K562 (cell line): ENCODE results near the gene SMIM35. TPM values are rescaled to one million over a fixed set of nuclear protein-coding genes. Genes with fewer than 3 reads are reported as not detected.

Source experiments
- EP300 ChIP-seq: IDR thresholded peaks from 2 replicates; pipeline ENCODE4 v1.6.1; 2012; ENCODE audit warnings: low read length, improper control_type of control experiment
- GATAD2A ChIP-seq: fragments of 450-650 bp; IDR thresholded peaks from 2 replicates; pipeline ENCODE4 v1.6.1; 2017
- GTF2F1 ChIP-seq: IDR thresholded peaks from 2 replicates; pipeline ENCODE4 v1.6.1; 2011; ENCODE audit warnings: low read depth, low read length, improper control_type of control experiment
- L3MBTL2 ChIP-seq: fragments of 450-650 bp; IDR thresholded peaks from 2 replicates; pipeline ENCODE4 v1.6.1; 2016; ENCODE audit warnings: mild to moderate bottlenecking, moderate library complexity
- MAZ ChIP-seq, 2 experiments: fragments of 450-650 bp in 1 of 2; sonication (generic) in 1 of 2; formaldehyde crosslinking; IDR thresholded peaks in 1 of 2; conservative IDR thresholded peaks in 1 of 2; 2 replicates each; pipeline versions ENCODE4 v1.4.0 to v1.5.0; 2020; ENCODE audit warnings: mild to moderate bottlenecking in 1 of 2, missing genetic modification reagents in 1 of 2
- POLR2A ChIP-seq: fragments of 450-650 bp; conservative IDR thresholded peaks from 2 replicates; pipeline ENCODE4 v1.6.1; 2016
- TAF1 ChIP-seq: IDR thresholded peaks from 2 replicates; pipeline ENCODE4 v1.6.1; 2011; ENCODE audit warnings: mild to moderate bottlenecking, low read length, moderate library complexity; ENCODE audit not compliant: insufficient read depth, control insufficient read depth, severe bottlenecking; ENCODE audit errors: extremely low read depth
- TFAP4 ChIP-seq: sonication (generic); formaldehyde crosslinking; IDR thresholded peaks from 2 replicates; pipeline ENCODE4 v1.8.0; 2022; ENCODE audit warnings: missing genetic modification reagents, mild to moderate bottlenecking, moderate library complexity, borderline replicate concordance
- YY1 ChIP-seq, 3 experiments: IDR thresholded peaks; 2 replicates each; pipeline ENCODE4 v1.6.1; 2011; ENCODE audit warnings: low read length in 2 of 3, mild to moderate bottlenecking in 2 of 3, moderate library complexity in 2 of 3, borderline replicate concordance in 1 of 3, control low read depth in 1 of 3, low read depth in 1 of 3; ENCODE audit not compliant: insufficient read depth in 3 of 3, insufficient replicate concordance in 2 of 3, control insufficient read depth in 1 of 3, insufficient read length in 1 of 3; ENCODE audit errors: extremely low read depth in 1 of 3
- ZBTB11 ChIP-seq, 3 experiments: fragments of 200-800 bp in 1 of 3; fragments of 250-450 bp in 1 of 3; fragments of 450-650 bp in 1 of 3; sonication (Bioruptor Pico) in 1 of 3; sonication (Bioruptor generic) in 1 of 3; formaldehyde crosslinking in 1 of 3; IDR thresholded peaks; 2 replicates each; pipeline versions ENCODE4 v1.6.1 to v1.8.0; 2016 to 2022; ENCODE audit warnings: mild to moderate bottlenecking in 2 of 3, missing genetic modification characterization in 2 of 3, missing compliant biosample characterization in 1 of 3, moderate library complexity in 1 of 3
- ZNF197 ChIP-seq: fragments of 200-800 bp; sonication (Bioruptor generic); IDR thresholded peaks from 2 replicates; pipeline ENCODE4 v1.6.1; 2016; ENCODE audit warnings: low read depth, missing genetic modification characterization, missing compliant biosample characterization
- ZNF263 ChIP-seq: sonication (generic); formaldehyde crosslinking; IDR thresholded peaks from 2 replicates; pipeline ENCODE4 v1.8.0; 2022; ENCODE audit warnings: mild to moderate bottlenecking, missing genetic modification reagents, borderline replicate concordance
- ZNF695 ChIP-seq: fragments of 450-650 bp; formaldehyde crosslinking; IDR thresholded peaks from 2 replicates; pipeline ENCODE4 v1.4.0; 2020; ENCODE audit warnings: mild to moderate bottlenecking, moderate library complexity
- polyA plus RNA-seq, 8 experiments: library from polyadenylated mRNA; depleted of rRNA in 4 of 8; stranded (reverse) in 5 of 8; unstranded in 3 of 8; fragments of >200 nt; fragmentation: Nextera tagmentation in 2 of 8; fragmentation: Illumina TruSeq in 1 of 8; extraction: Ambion mirVana in 2 of 8; extraction: Trizol in 1 of 8; gene quantifications; 2 replicates each; pipeline versions ENCODE4 v1.2.1 to v1.2.3, GENCODE V29; 2011 to 2014; ENCODE audit warnings: inconsistent platforms in 1 of 8, missing spikeins in 1 of 8
- total RNA-seq, 7 experiments: library from RNA; depleted of rRNA in 6 of 7; stranded (reverse); fragments of >200 nt in 6 of 7; fragmentation: Illumina TruSeq in 2 of 7; extraction: Trizol in 2 of 7; gene quantifications; 2 replicates each; pipeline versions ENCODE4 v1.2.1 to v1.2.3, GENCODE V29; 2011 to 2021; ENCODE audit warnings: low replicate concordance in 1 of 7
- TF ChIP-seq, protein P1 (sequence below): fragments of 250-450 bp; sonication (Bioruptor Pico); IDR thresholded peaks from 2 replicates; pipeline ENCODE4 v1.5.0; 2021; ENCODE audit warnings: mild to moderate bottlenecking, moderate library complexity
- TF ChIP-seq, protein P2 (sequence below): sonication (generic); formaldehyde crosslinking; IDR thresholded peaks from 2 replicates; pipeline ENCODE4 v1.8.0; 2022; ENCODE audit warnings: missing genetic modification reagents, mild to moderate bottlenecking, borderline replicate concordance

SMIM35 gene
- total and polyA plus RNA-seq, 9 of the 15 experiments (the other 6 are each of a cell fraction or from before 2014, with no cell fraction given), result 0.03 TPM; not detected in 7

- TF ChIP-seq ZNF695 (CRISPR knock-in tag) (no peak), GTF2F1 (no peak), ZNF263 (CRISPR knock-in tag) (0 out of 2 replicates have a peak, but pooled peaks have one; percentile 19), ZNF197 (peak; percentile 30; the same call in 1 of the 2 replicates), POLR2A (peak; percentile 56; the same call in 1 of the 2 replicates), TAF1 (peak; percentile 35), MAZ (CRISPR knock-in tag; conservative IDR thresholded peaks at IDR 0.05 in 1 of 2, IDR thresholded peaks at IDR 0.05 in 1 of 2) (peak in 1 of 2 experiments; percentile 6; a peak in 1 of 4 replicates), ZBTB11 (CRISPR knock-in tag; IDR thresholded peaks at IDR 0.05) (0 out of 6 replicates have a peak, but pooled peaks of 1 of the 3 experiments have one; percentile 31), L3MBTL2 (peak; percentile 24), GATAD2A (peak; percentile 8; the same call in 1 of the 2 replicates), YY1 (IDR thresholded peaks at IDR 0.05; ENCODE audit: borderline replicate concordance in 1 of 3, control insufficient read depth in 1 of 3, extremely low read depth in 1 of 3, insufficient read depth in 3 of 3, insufficient read length in 1 of 3, insufficient replicate concordance in 2 of 3, low read depth in 1 of 3, low read length in 2 of 3) (no peak), TFAP4 (CRISPR knock-in tag) (peak; percentile 58; the same call in 1 of the 2 replicates), EP300 (no peak; the same call in 1 of the 2 replicates)
- TF ChIP-seq, protein P1, sequence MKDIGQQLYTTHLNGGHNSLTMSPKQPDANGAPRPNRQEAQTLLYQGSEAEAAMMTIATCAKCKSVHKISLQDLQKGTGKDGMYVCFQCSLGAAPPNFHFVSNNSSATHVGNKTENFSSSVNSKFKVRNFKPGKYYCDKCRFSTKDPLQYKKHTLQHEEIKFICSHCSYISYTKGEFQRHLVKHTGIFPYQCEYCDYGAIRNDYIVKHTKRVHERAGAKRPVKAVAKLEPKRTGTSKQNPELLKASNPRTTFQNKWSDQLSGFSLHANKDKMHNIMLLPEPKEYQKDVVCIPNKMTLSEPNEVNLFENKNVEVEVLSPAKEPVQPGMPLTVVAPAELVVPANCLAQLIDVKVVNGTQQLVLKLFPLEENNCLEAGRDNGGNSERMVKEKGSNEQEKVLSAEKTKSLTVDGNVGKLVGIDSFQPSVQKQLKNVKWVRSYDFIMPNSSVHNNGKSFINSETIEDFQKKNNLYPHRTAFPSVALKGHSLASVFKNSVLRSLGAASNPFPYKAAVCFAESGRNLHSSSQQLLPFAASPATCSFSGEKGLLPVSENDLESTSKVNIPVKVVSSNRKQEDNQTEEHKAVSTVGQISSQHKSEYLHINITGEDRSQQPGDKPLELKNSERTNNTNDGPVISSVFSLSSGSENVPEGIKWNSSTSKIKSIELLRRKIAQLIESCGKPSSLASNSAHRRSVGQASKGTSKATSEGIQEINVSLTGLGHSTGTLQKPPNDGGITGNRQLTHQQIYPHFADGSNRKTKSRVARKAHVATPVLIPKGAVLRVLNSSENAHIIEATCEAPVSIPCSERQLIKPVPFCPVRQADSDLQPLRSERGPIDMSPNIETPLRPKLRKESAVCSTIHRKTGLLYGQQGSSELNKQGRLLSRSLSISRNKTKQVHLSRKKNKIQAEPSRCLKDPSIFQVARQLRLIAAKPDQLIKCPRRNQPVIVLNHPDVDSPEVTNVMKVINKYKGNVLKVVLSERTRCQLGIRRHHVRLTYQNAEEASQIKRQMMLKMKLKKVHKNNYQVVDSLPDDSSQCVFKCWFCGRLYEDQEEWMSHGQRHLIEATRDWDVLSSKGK, result no peak
- TF ChIP-seq, protein P2, sequence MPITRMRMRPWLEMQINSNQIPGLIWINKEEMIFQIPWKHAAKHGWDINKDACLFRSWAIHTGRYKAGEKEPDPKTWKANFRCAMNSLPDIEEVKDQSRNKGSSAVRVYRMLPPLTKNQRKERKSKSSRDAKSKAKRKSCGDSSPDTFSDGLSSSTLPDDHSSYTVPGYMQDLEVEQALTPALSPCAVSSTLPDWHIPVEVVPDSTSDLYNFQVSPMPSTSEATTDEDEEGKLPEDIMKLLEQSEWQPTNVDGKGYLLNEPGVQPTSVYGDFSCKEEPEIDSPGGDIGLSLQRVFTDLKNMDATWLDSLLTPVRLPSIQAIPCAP (CRISPR knock-in tag), result no peak
Observed at GRCh38 chr11:118002541-118003423, 84.0 kb downstream of the SMIM35 start (continued).
